Skeletal muscle cell (primary cell): ENCODE measurements around the gene AFF3.

Source experiments
- DNase-seq: peaks from one replicate; pipeline ENCODE4 v3.0.0-alpha.2; 2010; ENCODE audit warnings: low read depth
- H3K4me3 ChIP-seq: 2 replicates; pipeline ENCODE4 v1.5.1; 2011; ENCODE audit warnings: low read depth, mild to moderate bottlenecking, control low read depth, low read length, moderate library complexity

Gene AFF3

DNA sequence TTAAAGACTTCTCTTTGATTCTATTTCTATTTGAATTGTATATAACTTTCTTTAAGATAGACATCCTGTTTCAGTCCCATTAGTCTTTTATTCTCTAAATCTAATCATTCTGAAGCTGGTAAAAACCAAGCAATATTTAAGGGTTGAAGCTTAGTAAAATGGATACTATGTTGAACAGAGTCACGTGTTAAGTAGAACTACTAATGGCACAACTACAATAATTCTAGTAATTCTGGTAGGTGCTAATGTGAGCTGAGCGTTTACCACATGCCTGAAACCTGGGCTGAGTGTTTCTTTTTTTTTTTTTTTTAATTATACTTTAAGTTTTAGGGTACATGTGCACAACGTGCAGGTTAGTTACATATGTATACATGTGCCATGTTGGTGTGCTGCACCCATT, 8.9 kb upstream of the AFF3 start:
- no peak overlapping the region for H3K4me3 ChIP-seq
- no peak for DNase-seq

DNA sequence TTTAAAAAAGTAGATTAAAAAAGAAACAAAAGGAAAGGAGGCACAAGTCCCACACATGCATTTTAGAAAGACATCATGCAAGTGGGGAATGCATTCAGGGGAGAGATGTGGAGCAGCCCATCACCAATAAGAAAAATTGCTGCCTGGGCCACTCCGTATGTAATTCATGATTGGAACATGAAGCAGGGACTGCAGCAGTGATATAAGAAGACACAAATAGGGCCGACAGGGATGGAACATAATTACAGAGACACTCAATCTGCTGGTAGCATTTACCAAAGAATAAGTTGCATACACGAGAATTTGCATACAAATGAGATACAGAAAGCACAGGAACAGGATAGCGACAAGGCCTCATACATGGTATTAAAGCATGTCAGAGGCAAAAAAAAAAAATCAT, 6.5 kb upstream of the AFF3 start:
- no peak for DNase-seq
- H3K4me3 ChIP-seq = no peak overlapping the region

GRCh38 chr2:100146657-100146960, 4.2 kb upstream of the AFF3 start:
- no peak for DNase-seq
- no peak overlapping the region for H3K4me3 ChIP-seq

GRCh38 chr2:100145893-100146656, 3.7 kb upstream of the AFF3 start:
- no peak overlapping the region for H3K4me3 ChIP-seq
- DNase-seq = no peak

GRCh38 chr2:100143286-100143685, 896 bp upstream of the AFF3 start:
- no peak overlapping the region for H3K4me3 ChIP-seq
- no peak for DNase-seq

DNA sequence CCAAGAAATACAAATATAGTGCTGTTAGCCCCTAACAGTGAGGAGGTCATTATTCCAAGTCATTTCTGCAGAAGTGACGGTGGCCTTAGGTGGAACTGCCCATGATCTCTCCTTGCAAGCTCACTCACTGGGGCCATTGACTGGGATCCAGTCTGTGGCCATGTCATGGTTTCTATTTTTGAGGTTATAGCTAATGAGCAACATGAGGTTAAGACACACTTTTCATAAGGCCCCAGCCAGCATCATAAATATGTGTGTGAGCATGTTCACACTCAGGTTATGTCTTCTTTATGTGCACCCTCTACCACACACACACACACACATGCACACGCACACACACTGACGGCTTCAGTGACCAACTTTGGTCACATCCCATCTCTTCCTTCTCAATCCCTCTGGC, 484 bp downstream of the AFF3 start:
- no peak for DNase-seq
- no peak overlapping the region for H3K4me3 ChIP-seq

GRCh38 chr2:100140582-100140981, 1.8 kb downstream of the AFF3 start:
- no peak overlapping the region for H3K4me3 ChIP-seq
- no peak for DNase-seq

- DNase-seq = no peak
- H3K4me3 ChIP-seq = no peak overlapping the region
These were observed 4.4 kb downstream of the AFF3 start for GRCh38 chr2:100137866-100138570.

GRCh38 chr2:100137318-100137717, 5.1 kb downstream of the AFF3 start:
- no peak for DNase-seq
- no peak overlapping the region for H3K4me3 ChIP-seq

DNA sequence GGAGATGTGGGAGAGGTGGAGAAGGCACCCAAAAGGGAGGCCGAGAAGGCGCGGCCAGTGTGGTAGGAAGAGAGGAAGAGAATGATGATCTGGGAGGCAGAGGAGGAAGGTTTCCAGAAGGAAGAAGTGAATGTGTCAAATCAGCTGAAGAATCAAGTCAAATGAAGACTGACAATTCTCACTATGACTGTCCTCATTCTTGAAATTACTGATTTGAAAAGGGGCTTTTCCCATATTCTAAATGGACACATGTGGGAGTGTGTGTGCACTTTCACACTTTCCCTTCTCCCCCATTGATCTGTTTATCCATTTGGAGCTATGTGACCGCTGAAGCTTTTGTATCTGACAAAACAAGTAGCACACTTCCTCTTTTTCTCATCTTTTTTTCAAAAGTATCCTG, 6.1 kb downstream of the AFF3 start:
- no peak overlapping the region for H3K4me3 ChIP-seq
- DNase-seq = no peak

GRCh38 chr2:100135415-100135814, 7.0 kb downstream of the AFF3 start:
- no peak for DNase-seq
- no peak overlapping the region for H3K4me3 ChIP-seq

GRCh38 chr2:100130595-100131391, 11.6 kb downstream of the AFF3 start:
- no peak for DNase-seq

GRCh38 chr2:100126897-100127401, 15.4 kb downstream of the AFF3 start:
- no peak for DNase-seq

More at GRCh38 chr2:100130595-100131391, 11.6 kb downstream of the AFF3 start:
- no peak overlapping the region for H3K4me3 ChIP-seq

DNA sequence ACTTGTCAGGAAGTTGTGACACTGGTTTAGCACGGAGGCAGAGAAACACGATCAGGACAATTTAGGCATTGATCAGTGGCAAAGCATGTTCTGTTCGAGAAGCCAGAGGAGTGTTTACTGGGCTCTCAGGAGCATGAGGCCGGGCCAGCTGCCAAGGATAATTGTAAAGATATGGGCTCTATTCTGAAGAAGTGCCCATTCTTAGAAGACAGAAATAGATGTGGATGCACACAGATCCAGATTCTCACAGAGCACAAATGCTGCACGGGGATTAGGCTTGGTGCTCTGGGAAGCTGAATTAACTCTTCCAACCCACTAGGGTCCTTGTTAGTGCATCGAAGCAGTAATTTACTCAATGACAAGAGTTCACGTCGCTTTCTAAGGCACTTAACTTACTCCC, 16.2 kb downstream of the AFF3 start:
- DNase-seq = no peak

More at GRCh38 chr2:100126897-100127401, 15.4 kb downstream of the AFF3 start:
- no peak overlapping the region for H3K4me3 ChIP-seq

GRCh38 chr2:100125626-100126025, 16.8 kb downstream of the AFF3 start:
- DNase-seq = no peak
- H3K4me3 ChIP-seq = no peak overlapping the region

More for the DNA sequence above, 16.2 kb downstream of the AFF3 start:
- no peak overlapping the region for H3K4me3 ChIP-seq

GRCh38 chr2:100124761-100125160, 17.6 kb downstream of the AFF3 start:
- no peak for DNase-seq
- no peak overlapping the region for H3K4me3 ChIP-seq

- DNase-seq = no peak
- H3K4me3 ChIP-seq = no peak overlapping the region
These were observed 21.2 kb downstream of the AFF3 start for GRCh38 chr2:100121124-100121718.

DNA sequence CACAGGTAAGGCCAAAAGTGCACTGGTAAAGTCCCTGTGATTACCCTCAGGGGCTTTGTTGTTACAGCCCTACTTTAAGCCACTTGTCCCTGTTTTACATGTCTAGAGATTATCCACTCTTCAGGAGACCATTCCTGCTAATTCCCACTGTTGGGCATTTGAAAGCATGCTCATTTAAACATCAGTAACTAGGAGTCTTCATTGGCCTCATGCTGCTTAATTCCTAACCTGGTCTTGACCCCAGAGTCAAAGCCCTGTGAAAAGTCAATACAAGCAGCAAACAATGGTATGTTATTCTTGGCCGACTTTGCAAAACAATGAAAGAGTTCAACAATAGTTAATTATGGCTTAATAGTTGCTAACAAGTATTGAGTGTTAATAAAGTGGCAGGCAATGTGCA, 23.2 kb downstream of the AFF3 start:
- no peak overlapping the region for H3K4me3 ChIP-seq
- DNase-seq = no peak

DNA sequence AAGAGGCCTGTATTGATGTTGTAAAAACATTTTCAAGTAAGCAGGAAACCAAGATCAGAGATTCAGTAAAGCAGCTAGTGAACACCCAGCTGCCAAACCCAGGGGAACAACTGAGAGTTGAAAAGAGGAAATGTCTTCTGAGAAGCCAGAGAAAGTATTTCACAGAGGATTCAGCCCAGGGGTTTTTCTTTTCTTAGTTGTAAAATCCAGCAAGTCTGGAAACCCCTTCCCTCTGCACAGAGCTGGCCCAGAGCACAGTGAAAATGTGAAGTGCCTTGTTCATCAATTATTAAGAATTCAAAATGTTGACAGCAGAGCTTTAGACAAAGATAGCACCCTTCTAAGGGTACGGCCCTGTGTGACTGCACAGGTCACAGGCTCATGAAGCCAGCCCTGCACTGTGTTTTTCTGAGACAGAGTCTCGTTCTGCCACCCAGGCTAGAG, 28.4 kb downstream of the AFF3 start:
- H3K4me3 ChIP-seq = no peak overlapping the region
- DNase-seq = no peak

GRCh38 chr2:100110614-100111000, 31.8 kb downstream of the AFF3 start:
- H3K4me3 ChIP-seq = no peak overlapping the region
- no peak for DNase-seq
